Loucy (cell line): Measurements from ENCODE around the gene COX7B.

Source experiments
- CTCF ChIP-seq: fragments of 200-600 bp; sonication (generic); conservative IDR thresholded peaks from 2 replicates; pipeline ENCODE4 v1.5.1; 2014; ENCODE audit warnings: mild to moderate bottlenecking, antibody characterized with exemption, low read length
- EZH2phosphoT487 ChIP-seq: fragments of 200-600 bp; IDR thresholded peaks from 2 replicates; pipeline ENCODE4 v1.6.1; 2018; ENCODE audit warnings: antibody characterized with exemption, mild to moderate bottlenecking, moderate library complexity, borderline replicate concordance

- TF ChIP-seq CTCF = no peak
- no peak for TF ChIP-seq EZH2phosphoT487
Observed at GRCh38 chrX:77935886-77936285, 36.6 kb downstream of the COX7B start.
